ENCODE measurements around the gene NPIPB12. TPM values are rescaled to one million over a fixed set of nuclear protein-coding genes. Genes with fewer than 3 reads are reported as not detected.
A peak's percentile ranks its signal among the peaks of the same experiment; 100 is the strongest.
"Not testable (repeated sequence)": the region's sequence is repeated elsewhere in the genome, so short reads cannot be mapped to it uniquely, and the experiment has no call there.

Gene NPIPB12
- total RNA-seq, result 13.8 TPM
- long read RNA-seq, partial matches to known transcripts, result 0 of 2 reads
- long read RNA-seq, other reads (novel, unspliced or antisense), result 2 of 2 reads

DNA sequence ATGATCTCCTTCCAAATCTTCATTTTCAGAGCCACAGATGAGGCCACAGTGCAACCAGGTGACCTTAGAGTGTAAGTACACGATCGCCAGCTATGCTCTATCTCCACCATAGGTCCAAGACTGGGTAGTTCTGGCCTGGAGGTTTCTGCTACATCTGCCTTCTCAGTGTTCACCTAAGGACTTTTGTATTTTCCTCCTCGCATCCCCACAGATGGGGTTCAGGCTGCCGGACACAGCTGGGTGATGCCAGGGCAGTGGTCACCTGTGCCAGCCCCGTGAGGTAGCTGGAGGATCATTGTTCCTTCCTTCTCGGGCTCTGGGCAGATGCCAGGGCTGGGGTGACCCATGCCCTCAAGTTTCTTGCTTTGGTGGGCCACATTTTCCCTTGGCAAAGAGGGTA lies at the start of gene NPIPB12:
Gene NPIPB12 (minus strand): TSS at position 101 of the 400 bp plus-strand sequence.
- H3K4me1 ChIP-seq; H3K4me3 ChIP-seq; H3K27me3 ChIP-seq (ENCODE audit: low read depth); H3K9me3 ChIP-seq (replicated peaks); H3K36me3 ChIP-seq; H3K27ac ChIP-seq (replicated peaks); intact Hi-C loops (cut with micrococcal nuclease); DNase-seq: not testable (repeated sequence)

DNA sequence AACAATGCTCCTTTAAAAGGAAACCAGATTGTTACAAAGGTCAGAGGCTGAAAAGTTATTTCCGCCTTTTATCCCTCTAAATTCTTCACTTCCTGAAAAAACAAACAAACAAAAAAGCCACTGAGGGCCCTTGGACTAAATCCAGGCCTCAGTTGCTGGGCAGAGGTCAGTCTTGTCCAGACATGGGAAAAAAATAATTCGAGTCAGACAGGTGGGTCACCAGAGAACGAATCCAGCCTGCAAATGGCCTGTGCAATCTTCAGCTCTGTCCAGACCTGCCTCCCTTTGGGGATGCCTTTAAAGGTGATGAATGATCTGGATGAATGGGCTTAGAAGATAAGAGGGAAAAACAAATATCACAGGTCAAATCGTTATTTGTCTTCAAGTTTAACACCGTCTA lies 15.3 kb upstream of the NPIPB12 start:
- H3K27ac ChIP-seq (replicated peaks); H3K4me1 ChIP-seq; intact Hi-C loops (cut with micrococcal nuclease); H3K36me3 ChIP-seq; H3K4me3 ChIP-seq; H3K9me3 ChIP-seq (replicated peaks); H3K27me3 ChIP-seq (ENCODE audit: low read depth); DNase-seq: not testable (repeated sequence)

DNA sequence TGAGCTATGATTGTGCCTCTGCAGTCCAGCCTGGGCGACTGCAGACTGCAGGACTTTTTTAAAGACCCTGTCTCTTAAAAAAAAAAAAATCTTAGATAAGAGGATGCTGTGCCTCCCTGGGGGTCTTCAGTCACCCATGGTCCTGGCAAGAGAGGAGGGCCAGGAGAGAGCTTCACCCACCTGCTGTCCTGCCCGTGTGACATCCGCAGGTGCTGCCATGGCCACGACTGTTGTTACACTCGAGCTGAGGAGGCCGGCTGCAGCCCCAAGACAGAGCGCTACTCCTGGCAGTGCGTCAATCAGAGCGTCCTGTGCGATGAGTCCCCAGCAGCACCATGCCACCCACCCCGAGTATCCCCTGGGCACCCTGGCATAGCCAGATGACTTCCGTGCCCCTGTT lies 23.9 kb downstream of the NPIPB12 start:
- H3K4me3 ChIP-seq; H3K36me3 ChIP-seq; H3K9me3 ChIP-seq (replicated peaks); intact Hi-C loops (cut with micrococcal nuclease); H3K27me3 ChIP-seq (ENCODE audit: low read depth); H3K4me1 ChIP-seq; H3K27ac ChIP-seq (replicated peaks): not testable (repeated sequence)
- peak; percentile 2 for DNase-seq

DNA sequence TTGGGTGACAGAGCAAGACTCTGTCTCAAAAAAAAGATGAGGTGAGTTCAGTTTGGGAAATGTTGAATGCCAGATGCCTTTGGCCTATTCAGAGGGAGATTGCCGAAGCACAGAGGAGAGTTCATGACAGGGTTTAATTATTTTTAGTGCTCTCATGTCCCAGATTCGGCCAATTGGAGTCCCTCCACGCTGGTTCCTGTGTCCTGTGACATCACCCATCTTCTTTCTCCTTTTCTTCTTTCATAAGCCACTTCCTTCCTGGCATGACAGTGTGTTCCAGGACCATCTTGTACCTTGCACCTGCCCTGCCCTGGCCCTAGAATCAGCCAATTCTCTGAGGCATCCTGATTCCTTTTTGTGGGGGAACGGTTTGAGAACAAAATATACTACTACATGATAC lies 34.1 kb downstream of the NPIPB12 start:
- intact Hi-C loops (cut with micrococcal nuclease); H3K27me3 ChIP-seq (ENCODE audit: low read depth); H3K4me3 ChIP-seq; H3K9me3 ChIP-seq (replicated peaks); H3K27ac ChIP-seq (replicated peaks); H3K36me3 ChIP-seq; H3K4me1 ChIP-seq; DNase-seq: not testable (repeated sequence)

DNA sequence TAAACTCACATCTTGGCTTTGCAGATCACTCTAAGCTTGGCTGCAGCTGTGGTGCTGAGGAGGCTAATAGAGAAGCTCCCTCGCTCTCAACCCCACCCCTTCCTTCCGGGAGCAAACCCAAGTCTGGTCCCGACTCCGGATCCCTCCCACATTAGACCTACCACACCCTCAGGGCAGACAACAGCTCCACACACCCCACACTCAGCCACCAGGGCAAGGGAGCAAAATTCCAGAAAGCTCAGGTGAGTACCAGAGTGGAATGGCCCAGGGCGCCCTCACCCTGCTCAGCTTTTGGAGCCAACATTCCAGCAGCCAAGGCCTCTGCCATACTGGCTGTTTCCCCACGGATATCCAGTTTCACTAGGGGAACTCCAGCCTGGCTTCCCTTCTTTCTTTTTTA lies 36.5 kb downstream of the NPIPB12 start:
- intact Hi-C loops (cut with micrococcal nuclease); H3K4me1 ChIP-seq; H3K36me3 ChIP-seq; H3K9me3 ChIP-seq (replicated peaks); H3K27me3 ChIP-seq (ENCODE audit: low read depth): not testable (repeated sequence)
- Histone ChIP-seq H3K27ac (replicated peaks) (peak overlapping the region; percentile 88), H3K4me3 (peak overlapping the region; percentile 49)
- TF ChIP-seq, protein P1, sequence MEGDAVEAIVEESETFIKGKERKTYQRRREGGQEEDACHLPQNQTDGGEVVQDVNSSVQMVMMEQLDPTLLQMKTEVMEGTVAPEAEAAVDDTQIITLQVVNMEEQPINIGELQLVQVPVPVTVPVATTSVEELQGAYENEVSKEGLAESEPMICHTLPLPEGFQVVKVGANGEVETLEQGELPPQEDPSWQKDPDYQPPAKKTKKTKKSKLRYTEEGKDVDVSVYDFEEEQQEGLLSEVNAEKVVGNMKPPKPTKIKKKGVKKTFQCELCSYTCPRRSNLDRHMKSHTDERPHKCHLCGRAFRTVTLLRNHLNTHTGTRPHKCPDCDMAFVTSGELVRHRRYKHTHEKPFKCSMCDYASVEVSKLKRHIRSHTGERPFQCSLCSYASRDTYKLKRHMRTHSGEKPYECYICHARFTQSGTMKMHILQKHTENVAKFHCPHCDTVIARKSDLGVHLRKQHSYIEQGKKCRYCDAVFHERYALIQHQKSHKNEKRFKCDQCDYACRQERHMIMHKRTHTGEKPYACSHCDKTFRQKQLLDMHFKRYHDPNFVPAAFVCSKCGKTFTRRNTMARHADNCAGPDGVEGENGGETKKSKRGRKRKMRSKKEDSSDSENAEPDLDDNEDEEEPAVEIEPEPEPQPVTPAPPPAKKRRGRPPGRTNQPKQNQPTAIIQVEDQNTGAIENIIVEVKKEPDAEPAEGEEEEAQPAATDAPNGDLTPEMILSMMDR (IDR thresholded peaks at IDR 0.05; ENCODE audit: borderline replicate concordance), result peak; percentile 33
- DNase-seq, result peak; percentile 90

DNA sequence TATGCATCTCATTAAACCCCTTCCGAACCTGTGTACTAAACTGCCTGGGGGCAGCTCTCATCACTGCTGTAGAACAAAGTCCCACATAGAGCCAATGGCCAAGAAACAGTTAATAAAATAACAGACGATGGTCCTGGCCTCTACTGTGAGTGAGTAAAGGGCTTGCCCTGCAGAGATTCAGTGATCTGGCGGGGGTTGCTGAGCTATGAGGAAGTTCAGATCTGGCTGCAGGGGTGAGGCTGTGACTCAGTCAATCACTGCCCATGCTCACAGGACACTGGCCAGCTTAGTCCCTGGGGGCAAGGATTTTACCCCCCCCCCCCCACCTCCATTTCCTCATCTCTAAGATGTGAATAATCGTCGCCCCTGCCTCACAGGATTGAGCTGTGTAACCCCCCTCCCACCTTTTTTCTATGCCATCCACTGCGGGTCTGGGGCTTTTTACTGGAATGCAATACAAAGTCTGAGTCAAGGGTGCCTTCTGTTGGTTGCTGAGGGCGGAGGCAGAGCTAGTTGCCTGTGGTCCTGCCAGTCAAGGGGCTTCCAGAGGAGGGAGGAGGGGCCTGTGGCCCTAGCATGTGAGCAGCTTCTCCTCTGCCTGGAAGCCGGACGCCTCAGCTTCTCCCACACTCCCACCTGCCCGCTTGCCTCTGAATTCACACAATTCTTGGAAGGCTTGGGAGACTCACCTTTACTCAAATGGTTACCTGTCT lies 38.4 kb downstream of the NPIPB12 start:
- H3K36me3 ChIP-seq; H3K4me1 ChIP-seq; intact Hi-C loops (cut with micrococcal nuclease); H3K27me3 ChIP-seq (ENCODE audit: low read depth); H3K27ac ChIP-seq (replicated peaks); H3K4me3 ChIP-seq; DNase-seq; H3K9me3 ChIP-seq (replicated peaks): not testable (repeated sequence)

DNA sequence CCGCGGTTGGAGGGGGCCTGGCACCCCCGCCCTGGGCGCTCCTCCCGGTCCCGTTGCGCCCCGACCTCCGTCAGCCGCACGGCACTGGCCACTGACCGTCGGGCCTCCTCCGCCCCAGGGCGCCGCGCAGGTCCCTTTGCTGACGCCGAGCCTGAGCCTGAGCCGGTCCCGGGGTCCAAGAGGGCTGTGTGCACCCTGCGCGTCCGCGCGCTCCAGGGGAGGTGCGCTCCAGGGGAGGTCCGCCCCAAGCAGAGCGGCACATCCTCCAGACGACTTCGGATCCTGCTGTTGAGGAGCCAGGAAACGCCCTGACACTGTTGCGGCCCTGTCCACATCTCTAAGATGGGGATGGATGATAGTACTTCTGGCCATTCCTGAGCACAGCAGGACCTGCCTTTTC lies 39.3 kb downstream of the NPIPB12 start:
- intact Hi-C loops (cut with micrococcal nuclease); DNase-seq: not testable (repeated sequence)

DNA sequence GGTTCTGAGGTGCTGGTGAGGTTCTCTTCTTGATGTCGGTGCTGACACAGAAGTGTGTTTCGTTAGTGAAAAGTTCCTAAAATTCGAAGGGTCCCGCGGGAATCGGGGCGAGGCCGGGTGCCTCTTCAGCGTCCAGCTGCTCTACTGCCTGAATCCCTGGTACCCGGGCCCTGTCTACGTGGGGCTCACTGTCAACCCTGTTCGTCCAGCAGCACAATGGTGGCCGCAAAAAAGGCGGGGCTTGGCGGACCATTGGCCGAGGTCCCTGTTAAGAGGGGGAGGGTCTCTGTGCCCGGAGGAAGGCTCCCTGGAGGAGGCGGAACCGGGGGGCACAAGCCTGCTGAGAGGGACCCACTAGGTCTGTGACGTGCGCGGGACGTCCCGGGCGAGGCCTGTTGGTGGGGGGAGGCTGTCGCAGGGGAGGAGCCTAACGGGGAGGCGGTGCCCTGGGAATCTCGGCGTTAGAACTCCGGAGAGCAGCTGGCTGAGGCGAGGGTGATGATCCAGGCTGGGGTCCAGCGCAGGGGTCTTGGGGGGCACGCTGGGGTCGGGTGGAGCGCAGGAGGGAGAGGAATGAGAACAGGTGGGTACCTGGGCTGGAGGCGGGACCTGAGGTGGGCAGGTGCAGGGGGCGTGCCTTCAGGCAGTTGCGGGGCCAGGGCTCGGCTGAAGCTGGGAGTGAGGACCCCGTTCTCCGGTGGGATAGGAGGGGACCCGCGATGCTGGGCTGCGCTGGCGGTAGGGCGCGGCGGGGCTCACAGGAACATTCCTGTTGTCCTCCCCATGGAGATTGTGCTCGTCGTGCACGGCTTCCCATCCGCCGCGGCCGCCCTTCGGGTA lies 40.0 kb downstream of the NPIPB12 start:
- H3K9me3 ChIP-seq (replicated peaks); DNase-seq; H3K4me1 ChIP-seq; H3K36me3 ChIP-seq; H3K27me3 ChIP-seq (ENCODE audit: low read depth); H3K4me3 ChIP-seq; H3K27ac ChIP-seq (replicated peaks); intact Hi-C loops (cut with micrococcal nuclease): not testable (repeated sequence)

More for the DNA sequence above, 39.3 kb downstream of the NPIPB12 start:
- not testable (repeated sequence) for H3K36me3 ChIP-seq; H3K4me3 ChIP-seq; H3K27me3 ChIP-seq (ENCODE audit: low read depth); H3K27ac ChIP-seq (replicated peaks); H3K4me1 ChIP-seq; H3K9me3 ChIP-seq (replicated peaks)

DNA sequence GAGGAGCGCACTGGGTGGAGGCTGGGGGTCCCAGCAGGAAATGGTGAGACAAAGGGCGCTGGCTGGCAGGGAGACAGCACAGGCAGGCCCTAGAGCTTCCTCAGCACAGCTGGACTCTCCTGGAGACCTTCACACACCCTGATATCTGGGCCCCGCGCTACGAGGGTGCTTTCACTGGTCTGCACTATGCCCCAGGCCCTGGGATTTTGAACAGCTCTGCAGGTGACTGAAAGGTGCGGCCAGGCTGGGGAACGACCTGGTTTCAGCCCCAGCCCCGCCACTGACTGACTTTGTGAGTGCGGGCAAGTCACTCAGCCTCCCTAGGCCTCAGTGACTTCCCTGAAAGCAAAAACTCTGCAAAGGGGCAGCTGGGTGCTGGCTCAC lies 45.6 kb downstream of the NPIPB12 start:
- not testable (repeated sequence) for H3K27me3 ChIP-seq (ENCODE audit: low read depth); H3K4me1 ChIP-seq; DNase-seq

DNA sequence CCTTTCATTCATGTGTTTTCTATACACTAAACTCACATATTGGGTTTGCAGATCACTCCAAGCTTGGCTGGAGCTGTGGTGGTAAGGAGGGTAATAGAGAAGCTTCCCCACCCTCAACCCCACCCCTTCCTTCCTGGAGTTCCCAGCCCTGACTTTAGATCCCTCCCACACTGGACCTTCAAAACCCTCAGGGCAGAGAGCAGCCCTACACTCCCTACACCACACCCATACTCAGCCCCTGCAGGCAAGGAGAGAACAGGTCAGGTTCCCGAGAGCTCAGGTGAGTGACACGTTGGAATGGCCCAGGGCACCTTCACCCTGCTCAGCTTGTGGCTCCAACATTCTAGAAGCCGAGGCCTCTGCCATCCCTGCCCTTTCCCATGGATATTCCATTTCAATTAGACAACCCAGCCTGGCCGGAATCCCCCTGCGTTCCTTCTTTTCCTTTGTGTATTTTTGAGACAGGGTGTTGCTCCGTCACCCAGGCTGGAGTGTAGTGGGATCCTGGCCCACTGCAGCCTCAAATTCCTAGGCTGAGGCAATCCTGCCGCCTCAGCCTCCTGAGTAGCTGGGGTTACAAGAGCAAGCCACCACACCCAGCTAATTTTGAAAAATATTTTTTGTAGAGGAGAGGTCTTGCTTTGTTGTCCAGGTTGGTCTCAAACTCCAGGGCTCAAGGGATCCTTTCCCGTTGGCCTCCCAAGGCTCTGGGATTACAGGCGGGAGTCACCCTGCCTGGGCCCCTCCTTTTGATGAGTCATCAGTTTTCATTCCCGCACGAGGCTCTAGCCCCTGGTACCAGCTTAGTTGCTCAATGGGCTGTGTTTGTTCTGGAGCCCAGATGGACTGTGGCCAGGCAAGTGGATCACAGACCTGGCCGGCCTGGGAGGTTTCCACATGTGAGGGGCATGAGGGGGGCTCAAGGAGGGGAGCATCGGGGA lies 46.2 kb downstream of the NPIPB12 start, which contains the start of gene SULT1A4:
Gene SULT1A4 (plus strand): TSS at position 208 of the 941 bp plus-strand sequence. CDS start 1,473 bp downstream, outside the sequence.
- H3K4me1 ChIP-seq; H3K36me3 ChIP-seq; H3K4me3 ChIP-seq; H3K27ac ChIP-seq (replicated peaks); H3K27me3 ChIP-seq (ENCODE audit: low read depth); DNase-seq; H3K9me3 ChIP-seq (replicated peaks); intact Hi-C loops (cut with micrococcal nuclease): not testable (repeated sequence)

More for the DNA sequence above, 45.6 kb downstream of the NPIPB12 start:
- H3K36me3 ChIP-seq; H3K27ac ChIP-seq (replicated peaks); H3K4me3 ChIP-seq; H3K9me3 ChIP-seq (replicated peaks); intact Hi-C loops (cut with micrococcal nuclease): not testable (repeated sequence)

DNA sequence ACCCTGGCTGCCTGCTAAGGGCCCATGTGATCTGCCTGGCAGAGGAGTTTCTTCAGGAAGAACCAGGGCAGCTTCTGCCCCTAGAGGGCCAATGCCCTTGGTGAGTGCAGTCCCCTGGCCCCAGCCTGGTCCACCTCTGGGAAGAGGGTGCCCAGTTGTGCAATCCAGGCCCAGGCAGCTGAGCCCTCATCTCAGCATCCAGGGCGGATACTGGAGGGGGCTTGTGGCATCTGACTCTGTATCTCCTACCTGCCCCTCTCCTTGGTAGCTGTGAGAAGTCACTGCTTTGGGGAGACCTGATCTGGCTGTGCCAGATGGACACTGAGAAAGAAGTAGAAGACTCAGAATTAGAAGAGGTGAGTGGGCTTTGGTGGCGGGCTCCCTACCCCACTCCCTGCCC lies 48.5 kb downstream of the NPIPB12 start:
- H3K9me3 ChIP-seq (replicated peaks); H3K36me3 ChIP-seq; H3K27me3 ChIP-seq (ENCODE audit: low read depth); H3K4me1 ChIP-seq; intact Hi-C loops (cut with micrococcal nuclease); H3K27ac ChIP-seq (replicated peaks); DNase-seq; H3K4me3 ChIP-seq: not testable (repeated sequence)

DNA sequence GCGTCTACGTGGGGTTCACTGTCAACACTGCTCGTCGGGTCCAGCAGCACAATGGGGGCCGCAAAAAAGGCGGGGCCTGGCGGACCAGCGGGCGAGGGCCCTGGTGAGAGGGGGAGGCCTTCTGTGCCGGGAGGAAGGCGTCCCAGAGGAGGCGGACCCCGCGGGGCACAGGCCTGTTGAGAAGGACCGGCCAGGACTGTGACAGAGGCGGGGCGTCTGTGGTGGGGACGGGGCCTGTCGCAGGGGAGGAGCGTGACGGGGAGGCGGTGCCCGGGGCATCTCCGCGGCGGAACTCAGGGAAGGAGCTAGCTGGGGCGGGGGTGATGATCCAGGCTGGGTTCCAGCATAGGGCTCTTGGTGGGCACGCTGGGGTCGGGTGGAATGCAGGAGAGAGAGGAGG lies 51.4 kb downstream of the NPIPB12 start:
- H3K36me3 ChIP-seq; H3K27me3 ChIP-seq (ENCODE audit: low read depth); H3K9me3 ChIP-seq (replicated peaks); H3K4me1 ChIP-seq; intact Hi-C loops (cut with micrococcal nuclease); H3K27ac ChIP-seq (replicated peaks); DNase-seq; H3K4me3 ChIP-seq: not testable (repeated sequence)

Data from left ventricle myocardium inferior (tissue), 1 donor.